Spleen (tissue), 11 donors: ENCODE data around the gene CFAP77. TPM values are rescaled to one million over a fixed set of nuclear protein-coding genes. Genes with fewer than 3 reads are reported as not detected.

Experiments used
- DNase-seq: peaks from one replicate; pipeline ENCODE4 v3.0.0-alpha.2; 2020
- H3K27ac ChIP-seq, 8 donors: fragments of 200-600 bp; sonication (generic) in 7 of 8; 1 replicate in 4 of 8; 2 replicates in 4 of 8; pipeline versions ENCODE4 v1.5.0 to v1.8.0; 2016 to 2021; ENCODE audit warnings: inconsistent platforms in 4 of 8, mild to moderate bottlenecking in 4 of 8, moderate library complexity in 1 of 8
- H3K27me3 ChIP-seq, 7 donors: fragments of 200-600 bp; sonication (generic) in 6 of 7; replicated peaks in 1 of 7; 1 replicate in 4 of 7; 2 replicates in 3 of 7; pipeline versions ENCODE4 v1.5.0 to v1.8.0; 2016 to 2021; ENCODE audit warnings: inconsistent platforms in 3 of 7, mild to moderate bottlenecking in 1 of 7
- H3K36me3 ChIP-seq, 6 donors: fragments of 200-600 bp; sonication (generic) in 5 of 6; 1 replicate in 4 of 6; 2 replicates in 2 of 6; pipeline versions ENCODE4 v1.5.0 to v1.8.0; 2016 to 2021; ENCODE audit warnings: inconsistent platforms in 2 of 6
- H3K4me1 ChIP-seq, 6 donors: fragments of 200-600 bp; sonication (generic) in 5 of 6; 1 replicate in 3 of 6; 2 replicates in 3 of 6; pipeline versions ENCODE4 v1.5.0 to v1.8.0; 2016 to 2021; ENCODE audit warnings: inconsistent platforms in 3 of 6
- H3K4me3 ChIP-seq, 8 donors: fragments of 200-600 bp; sonication (generic) in 7 of 8; 1 replicate in 4 of 8; 2 replicates in 4 of 8; pipeline versions ENCODE4 v1.5.0 to v1.8.0; 2016 to 2021; ENCODE audit warnings: inconsistent platforms in 4 of 8, mild to moderate bottlenecking in 4 of 8, moderate library complexity in 2 of 8
- H3K9me3 ChIP-seq, 8 donors: fragments of 200-600 bp; sonication (generic) in 7 of 8; 1 replicate in 4 of 8; 2 replicates in 4 of 8; pipeline versions ENCODE4 v1.5.0 to v1.8.0; 2016 to 2021; ENCODE audit warnings: inconsistent platforms in 4 of 8
- POLR2A ChIP-seq, 3 donors: fragments of 450-650 bp; IDR thresholded peaks; one replicate each; pipeline ENCODE4 v1.5.1; 2017; ENCODE audit warnings: antibody characterized with exemption in 3 of 3, mild to moderate bottlenecking in 1 of 3
- POLR2AphosphoS5 ChIP-seq, 3 donors: sonication (generic); formaldehyde crosslinking; IDR thresholded peaks; one replicate each; pipeline ENCODE4 v1.5.1; 2017; ENCODE audit warnings: antibody characterized with exemption in 3 of 3
- WGBS, 5 donors: extraction: QIAGEN DNeasy Blood & Tissue Kit in 3 of 5; methylation state at CpG; one replicate each; pipeline versions ENCODE4 v1.1.5 to v1.1.7; 2013 to 2018; 5-methylcytosine and 5-hydroxymethylcytosine counted together
- intact Hi-C: fragments of 100-400 bp; cut with DNase I; formaldehyde crosslinking; loops from one replicate; pipeline ENCODE4 v1.15.0; 2023; ENCODE audit warnings: low total_unique reads
- polyA plus RNA-seq, 3 donors: library from polyadenylated mRNA; stranded (reverse); fragments of 200-250 nt; gene quantifications; one replicate each; pipeline ENCODE4 v1.2.1, GENCODE V29; 2013
- total RNA-seq, 7 donors: library from RNA; depleted of rRNA in 3 of 7; stranded (reverse); fragments of >200 nt in 3 of 7; fragmentation: NEBNext Ultra II Directional in 4 of 7; extraction: Animal tissue kit (Norgen Biotek cat#: 25700) in 4 of 7; gene quantifications; one replicate each; pipeline versions ENCODE4 v1.1.0 to v1.2.1, GENCODE V29; 2016 to 2021
- TF ChIP-seq, protein P1 (sequence below), 11 experiments: fragments of 200-600 bp in 7 of 11; fragments of 450-650 bp in 4 of 11; sonication (generic) in 4 of 11; IDR thresholded peaks in 8 of 11; conservative IDR thresholded peaks in 3 of 11; 1 replicate in 7 of 11; 2 replicates in 4 of 11; pipeline versions ENCODE4 v1.4.0 to v1.8.0; 2016 to 2021; ENCODE audit warnings: antibody characterized with exemption in 11 of 11, inconsistent platforms in 4 of 11, mild to moderate bottlenecking in 1 of 11
- donor health status: healthy with polysubstance abuse.
- donor health status: DM: no; HTN: no; CAD: no; lungs with moderate emphysema.
- donor health status: DM: no; HTN: no; CAD: no.
- donor health status: Bipolar disorder and iron deficiency.
- donor health status: healthy.
- donor health status: DM: no; HTN: no; CAD: no.
- donor health status: DM: yes; HTN: yes; CAD: no.

CFAP77 gene
- total and polyA plus RNA-seq, 10 donors, result 0.06 TPM; not detected in 9

GRCh38 chr9:132517815-132518550, 108.0 kb downstream of the CFAP77 start:
- H3K4me1 ChIP-seq, result no peaks in the 10 kb centered on the region
- H3K9me3 ChIP-seq, result no peaks in the 10 kb centered on the region
- TF ChIP-seq, protein P1, sequence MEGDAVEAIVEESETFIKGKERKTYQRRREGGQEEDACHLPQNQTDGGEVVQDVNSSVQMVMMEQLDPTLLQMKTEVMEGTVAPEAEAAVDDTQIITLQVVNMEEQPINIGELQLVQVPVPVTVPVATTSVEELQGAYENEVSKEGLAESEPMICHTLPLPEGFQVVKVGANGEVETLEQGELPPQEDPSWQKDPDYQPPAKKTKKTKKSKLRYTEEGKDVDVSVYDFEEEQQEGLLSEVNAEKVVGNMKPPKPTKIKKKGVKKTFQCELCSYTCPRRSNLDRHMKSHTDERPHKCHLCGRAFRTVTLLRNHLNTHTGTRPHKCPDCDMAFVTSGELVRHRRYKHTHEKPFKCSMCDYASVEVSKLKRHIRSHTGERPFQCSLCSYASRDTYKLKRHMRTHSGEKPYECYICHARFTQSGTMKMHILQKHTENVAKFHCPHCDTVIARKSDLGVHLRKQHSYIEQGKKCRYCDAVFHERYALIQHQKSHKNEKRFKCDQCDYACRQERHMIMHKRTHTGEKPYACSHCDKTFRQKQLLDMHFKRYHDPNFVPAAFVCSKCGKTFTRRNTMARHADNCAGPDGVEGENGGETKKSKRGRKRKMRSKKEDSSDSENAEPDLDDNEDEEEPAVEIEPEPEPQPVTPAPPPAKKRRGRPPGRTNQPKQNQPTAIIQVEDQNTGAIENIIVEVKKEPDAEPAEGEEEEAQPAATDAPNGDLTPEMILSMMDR (IDR thresholded peaks at IDR 0.05 in 8 of 11, conservative IDR thresholded peaks at IDR 0.05 in 3 of 11), result no peak
- no peak for TF ChIP-seq POLR2AphosphoS5 (IDR thresholded peaks at IDR 0.05)
- H3K27ac ChIP-seq, result no peak overlapping the region
- intact Hi-C loops, result no loop called here
- H3K36me3 ChIP-seq, result no peaks in the 10 kb centered on the region
- WGBS, 5 donors, result 79 to 86% (median 84%) methylated on average over 20 to 21 of the region's 21 CpGs
- no peak overlapping the region for H3K4me3 ChIP-seq
- DNase-seq, result no peak
- H3K27me3 ChIP-seq, result peaks cover 0 to 39% (median 0%) of the 10 kb centered on the region in 7 donors

GRCh38 chr9:132518626-132519025, 108.6 kb downstream of the CFAP77 start:
- 71 to 87% (median 85%) methylated on average over 10 to 11 of the region's 11 CpGs for WGBS, 5 donors
- Histone ChIP-seq H3K4me1 (no peaks in the 10 kb centered on the region), H3K36me3 (no peaks in the 10 kb centered on the region), H3K9me3 (no peaks in the 10 kb centered on the region), H3K27me3 (peaks cover 0 to 34% (median 0%) of the 10 kb centered on the region in 7 donors), H3K4me3 (no peak overlapping the region), H3K27ac (no peak overlapping the region)
- TF ChIP-seq, protein P1 (IDR thresholded peaks at IDR 0.05 in 8 of 11, conservative IDR thresholded peaks at IDR 0.05 in 3 of 11), result no peak
- TF ChIP-seq POLR2AphosphoS5 (IDR thresholded peaks at IDR 0.05) (no peak), POLR2A (IDR thresholded peaks at IDR 0.05) (no peak)
- no peak for DNase-seq
- intact Hi-C loops, result no loop called here

- TF ChIP-seq POLR2A (IDR thresholded peaks at IDR 0.05), result no peak
- no peak for TF ChIP-seq POLR2AphosphoS5 (IDR thresholded peaks at IDR 0.05)
- TF ChIP-seq, protein P1 (IDR thresholded peaks at IDR 0.05 in 8 of 11, conservative IDR thresholded peaks at IDR 0.05 in 3 of 11), result no peak
- no peaks in the 10 kb centered on the region for H3K9me3 ChIP-seq
- 66 to 79% (median 69%) methylated on average over 2 of the region's 2 CpGs for WGBS, 5 donors
These were observed 109.0 kb downstream of the CFAP77 start for GRCh38 chr9:132519033-132519432.

GRCh38 chr9:132520612-132521011, 110.6 kb downstream of the CFAP77 start:
- Histone ChIP-seq H3K4me1 (no peaks in the 10 kb centered on the region), H3K27me3 (peaks cover 0 to 20% (median 0%) of the 10 kb centered on the region in 7 donors), H3K4me3 (no peak overlapping the region), H3K9me3 (no peaks in the 10 kb centered on the region), H3K36me3 (no peaks in the 10 kb centered on the region), H3K27ac (no peak overlapping the region)
- TF ChIP-seq, protein P1 (IDR thresholded peaks at IDR 0.05 in 8 of 11, conservative IDR thresholded peaks at IDR 0.05 in 3 of 11), result no peak
- TF ChIP-seq POLR2A (IDR thresholded peaks at IDR 0.05), result no peak
- TF ChIP-seq POLR2AphosphoS5 (IDR thresholded peaks at IDR 0.05), result no peak
- intact Hi-C loops, result no loop called here
- WGBS, 5 donors, result 70 to 84% (median 77%) methylated on average over 5 of the region's 5 CpGs
- DNase-seq, result no peak

More at GRCh38 chr9:132519033-132519432, 109.0 kb downstream of the CFAP77 start:
- intact Hi-C loops, result no loop called here
- Histone ChIP-seq H3K27me3 (peaks cover 0 to 30% (median 0%) of the 10 kb centered on the region in 7 donors), H3K27ac (no peak overlapping the region), H3K4me3 (no peak overlapping the region), H3K36me3 (no peaks in the 10 kb centered on the region), H3K4me1 (no peaks in the 10 kb centered on the region)
- no peak for DNase-seq
